Uterus (tissue), 4 donors: ENCODE results near the gene SLC25A21. TPM values are rescaled to one million over a fixed set of nuclear protein-coding genes. Genes with fewer than 3 reads are reported as not detected.

Source experiments
- DNase-seq, 2 donors: peaks; one replicate each; pipeline ENCODE4 v3.0.0-alpha.2; 2019 to 2020
- H3K27ac ChIP-seq, 2 donors: fragments of 200-600 bp; sonication (generic); 1 replicate in 1 of 2; 2 replicates in 1 of 2; pipeline ENCODE4 v1.5.1; 2016 to 2018
- H3K27me3 ChIP-seq, 2 donors: fragments of 200-600 bp; sonication (generic); one replicate each; pipeline ENCODE4 v1.5.1; 2018 to 2019; ENCODE audit warnings: control low read depth in 1 of 2
- H3K36me3 ChIP-seq, 2 donors: fragments of 200-600 bp; sonication (generic); one replicate each; pipeline ENCODE4 v1.5.1; 2019; ENCODE audit warnings: control low read depth in 1 of 2
- H3K4me1 ChIP-seq, 2 donors: fragments of 200-600 bp; sonication (generic); one replicate each; pipeline ENCODE4 v1.5.1; 2018 to 2019; ENCODE audit warnings: control low read depth in 1 of 2
- H3K4me3 ChIP-seq, 2 donors: fragments of 200-600 bp; sonication (generic); 1 replicate in 1 of 2; 2 replicates in 1 of 2; pipeline ENCODE4 v1.5.1; 2018 to 2019; ENCODE audit warnings: mild to moderate bottlenecking in 1 of 2
- H3K9me3 ChIP-seq, 2 donors: fragments of 200-600 bp; sonication (generic); one replicate each; pipeline ENCODE4 v1.5.1; 2019; ENCODE audit warnings: control low read depth in 1 of 2
- POLR2A ChIP-seq, 2 donors: fragments of 450-650 bp; IDR thresholded peaks; one replicate each; pipeline ENCODE4 v1.6.1; 2016; ENCODE audit warnings: antibody characterized with exemption in 2 of 2, mild to moderate bottlenecking in 1 of 2, moderate library complexity in 1 of 2
- intact Hi-C: fragments of 100-400 bp; cut with DNase I; formaldehyde crosslinking; loops from one replicate; pipeline ENCODE4 v1.15.1; 2023; ENCODE audit warnings: low total_unique reads
- total RNA-seq, 4 donors: library from RNA; depleted of rRNA in 3 of 4; stranded (reverse); fragments of >200 nt in 3 of 4; gene quantifications; one replicate each; pipeline versions ENCODE4 v1.1.0 to v1.2.4, GENCODE V29; 2014 to 2023
- TF ChIP-seq, protein P1 (sequence below), 4 experiments: fragments of 200-600 bp in 2 of 4; fragments of 450-650 bp in 2 of 4; sonication (generic) in 2 of 4; IDR thresholded peaks; one replicate each; pipeline ENCODE4 v1.5.1; 2016 to 2019; ENCODE audit warnings: antibody characterized with exemption in 4 of 4, mild to moderate bottlenecking in 2 of 4, moderate library complexity in 1 of 4
- donor health status: DM: yes; HTN: yes; CAD: no.

Gene SLC25A21
- total RNA-seq, 4 donors from 2014 or later = under 0.01 to 3.0 (median 2.0) TPM; not detected in 1

DNA sequence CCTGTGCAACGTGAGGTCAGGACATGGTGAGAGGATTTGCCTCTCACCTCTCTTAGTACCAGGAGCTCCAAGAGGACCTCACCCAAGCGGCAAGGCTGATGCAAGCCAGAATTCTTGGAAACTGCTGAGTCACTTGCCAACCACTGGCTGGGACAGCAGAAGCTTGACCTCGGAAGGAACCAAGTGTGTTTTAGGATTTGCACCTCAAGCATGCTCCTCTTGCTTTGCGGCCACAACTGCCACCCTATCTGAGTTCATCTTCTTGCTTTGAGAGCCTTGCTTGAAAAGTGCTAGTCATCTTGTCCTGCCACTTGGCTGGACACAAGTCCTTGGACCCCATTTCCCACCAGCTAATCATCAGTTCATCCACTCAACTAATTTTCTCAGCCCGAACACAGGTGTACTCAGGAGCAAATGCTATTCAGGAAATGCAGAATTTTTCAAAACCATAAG, 195.8 kb downstream of the SLC25A21 start:
- Histone ChIP-seq H3K9me3 (no peaks in the 10 kb centered on the region), H3K27me3 (no peaks in the 10 kb centered on the region), H3K36me3 (no peaks in the 10 kb centered on the region), H3K4me3 (no peak overlapping the region), H3K27ac (no peak overlapping the region), H3K4me1 (no peaks in the 10 kb centered on the region)
- no peak for TF ChIP-seq POLR2A (IDR thresholded peaks at IDR 0.05)
- TF ChIP-seq, protein P1, sequence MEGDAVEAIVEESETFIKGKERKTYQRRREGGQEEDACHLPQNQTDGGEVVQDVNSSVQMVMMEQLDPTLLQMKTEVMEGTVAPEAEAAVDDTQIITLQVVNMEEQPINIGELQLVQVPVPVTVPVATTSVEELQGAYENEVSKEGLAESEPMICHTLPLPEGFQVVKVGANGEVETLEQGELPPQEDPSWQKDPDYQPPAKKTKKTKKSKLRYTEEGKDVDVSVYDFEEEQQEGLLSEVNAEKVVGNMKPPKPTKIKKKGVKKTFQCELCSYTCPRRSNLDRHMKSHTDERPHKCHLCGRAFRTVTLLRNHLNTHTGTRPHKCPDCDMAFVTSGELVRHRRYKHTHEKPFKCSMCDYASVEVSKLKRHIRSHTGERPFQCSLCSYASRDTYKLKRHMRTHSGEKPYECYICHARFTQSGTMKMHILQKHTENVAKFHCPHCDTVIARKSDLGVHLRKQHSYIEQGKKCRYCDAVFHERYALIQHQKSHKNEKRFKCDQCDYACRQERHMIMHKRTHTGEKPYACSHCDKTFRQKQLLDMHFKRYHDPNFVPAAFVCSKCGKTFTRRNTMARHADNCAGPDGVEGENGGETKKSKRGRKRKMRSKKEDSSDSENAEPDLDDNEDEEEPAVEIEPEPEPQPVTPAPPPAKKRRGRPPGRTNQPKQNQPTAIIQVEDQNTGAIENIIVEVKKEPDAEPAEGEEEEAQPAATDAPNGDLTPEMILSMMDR (IDR thresholded peaks at IDR 0.05) = no peak
- no peak for DNase-seq
- intact Hi-C loops = no loop called here

DNA sequence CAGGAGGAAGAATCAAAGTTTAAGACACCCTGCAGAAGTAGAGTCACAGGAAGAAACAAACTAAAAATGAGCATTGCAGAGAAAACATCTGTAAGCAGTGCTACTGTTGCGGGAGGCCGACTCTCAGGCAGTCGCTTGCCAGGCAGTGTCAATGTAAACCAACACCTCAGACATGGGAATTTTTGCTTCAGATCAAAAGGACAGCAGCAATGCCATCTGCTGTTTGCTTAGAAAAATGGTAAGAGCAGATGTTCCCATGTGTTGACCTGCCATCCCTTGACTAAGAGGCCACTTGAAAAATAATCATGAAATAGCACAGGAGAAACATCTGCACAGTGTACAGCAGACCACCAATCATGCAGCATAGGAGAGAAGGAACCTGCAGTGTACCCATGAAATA, 196.6 kb downstream of the SLC25A21 start:
- DNase-seq = no peak
- intact Hi-C loops = no loop called here
- Histone ChIP-seq H3K27ac (no peak overlapping the region), H3K9me3 (no peaks in the 10 kb centered on the region), H3K4me1 (no peaks in the 10 kb centered on the region), H3K4me3 (no peak overlapping the region), H3K27me3 (no peaks in the 10 kb centered on the region), H3K36me3 (no peaks in the 10 kb centered on the region)
- no peak for TF ChIP-seq POLR2A (IDR thresholded peaks at IDR 0.05)
- TF ChIP-seq, protein P1 (IDR thresholded peaks at IDR 0.05) = no peak

DNA sequence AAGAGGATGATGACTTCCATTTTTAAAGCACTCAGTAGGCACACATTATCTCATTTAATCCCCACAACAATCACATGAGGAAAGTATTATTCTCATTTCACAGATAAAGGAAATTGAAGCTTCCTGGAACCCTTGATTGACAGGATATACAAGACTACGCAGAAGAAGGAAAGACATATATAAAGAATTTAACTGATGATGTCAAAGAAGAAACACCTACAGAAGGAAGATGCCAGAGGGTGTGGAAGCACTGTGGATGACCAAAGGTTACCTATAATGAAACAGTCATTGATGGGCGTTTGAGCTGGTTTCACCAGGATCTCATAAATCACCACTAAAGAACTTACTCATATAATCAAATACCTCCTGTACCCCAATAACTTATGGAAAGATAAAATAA, 197.4 kb downstream of the SLC25A21 start:
- no peaks in the 10 kb centered on the region for H3K4me1 ChIP-seq
- no peak overlapping the region for H3K27ac ChIP-seq
- intact Hi-C loops = no loop called here
- H3K4me3 ChIP-seq = no peak overlapping the region
- H3K36me3 ChIP-seq = no peaks in the 10 kb centered on the region
- H3K27me3 ChIP-seq = no peaks in the 10 kb centered on the region
- no peak for DNase-seq
- TF ChIP-seq POLR2A (IDR thresholded peaks at IDR 0.05) = no peak
- TF ChIP-seq, protein P1 (IDR thresholded peaks at IDR 0.05) = no peak
- H3K9me3 ChIP-seq = no peaks in the 10 kb centered on the region

DNA sequence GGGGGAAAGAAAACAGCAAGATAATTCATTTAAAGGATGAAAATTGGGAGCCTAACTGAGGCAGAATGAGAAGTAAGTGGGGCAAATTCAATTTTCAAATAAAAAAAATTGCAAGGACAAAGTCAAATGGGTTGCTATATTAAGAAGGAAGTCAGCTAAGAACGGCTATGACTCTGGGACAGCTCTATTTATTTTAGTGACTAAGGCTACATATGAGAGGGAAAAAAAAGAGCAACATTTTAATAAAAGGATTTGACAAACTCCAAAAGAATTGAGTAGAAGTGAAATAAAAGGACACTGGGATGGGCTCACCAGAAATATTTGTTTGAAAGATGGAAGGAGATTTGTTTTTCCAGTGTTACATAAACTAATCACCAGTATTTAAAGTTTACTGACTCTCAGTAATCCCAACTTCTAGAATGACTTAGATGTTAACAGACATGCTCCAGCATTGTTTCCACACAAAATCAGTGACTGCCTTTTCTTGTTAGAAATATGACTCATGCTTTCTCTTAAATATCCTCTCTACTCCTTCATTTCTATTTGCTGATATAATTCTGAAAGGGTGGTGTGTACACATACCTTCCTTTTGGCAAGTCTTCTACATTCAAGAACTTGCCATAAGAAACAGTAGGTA, 198.5 kb downstream of the SLC25A21 start:
- Histone ChIP-seq H3K9me3 (no peaks in the 10 kb centered on the region), H3K27me3 (no peaks in the 10 kb centered on the region), H3K36me3 (no peaks in the 10 kb centered on the region), H3K27ac (no peak overlapping the region), H3K4me1 (no peaks in the 10 kb centered on the region), H3K4me3 (no peak overlapping the region)
- TF ChIP-seq, protein P1 (IDR thresholded peaks at IDR 0.05) = no peak
- TF ChIP-seq POLR2A (IDR thresholded peaks at IDR 0.05) = no peak
- intact Hi-C loops = no loop called here
- DNase-seq = no peak

DNA sequence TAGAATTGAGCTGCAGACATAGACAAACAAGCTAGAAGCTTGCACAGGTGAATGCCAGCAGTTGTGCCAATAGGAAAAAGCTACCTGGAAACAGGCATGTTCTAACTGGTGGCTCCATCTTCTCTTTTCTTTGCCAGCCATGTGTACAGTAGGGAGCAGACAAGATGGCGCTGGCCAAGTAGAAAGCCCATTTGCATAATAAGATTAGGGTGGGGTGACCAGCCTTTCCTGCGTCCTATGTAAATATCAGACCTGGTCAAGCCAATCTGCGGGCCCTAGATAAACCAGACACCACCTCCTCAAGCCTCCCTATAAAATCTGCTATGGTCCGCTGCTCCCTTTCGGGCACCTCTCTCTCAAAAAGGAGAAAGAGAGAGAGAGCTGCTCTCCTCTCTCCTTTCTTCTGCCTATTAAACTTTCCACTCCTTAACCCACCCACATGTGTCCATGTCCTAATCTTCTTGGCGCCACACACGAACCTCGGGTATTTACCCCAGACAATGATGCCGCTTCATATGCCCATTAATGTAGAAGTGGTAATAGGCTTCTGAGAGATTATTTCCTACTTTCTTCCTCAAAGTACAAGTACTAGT, 201.0 kb downstream of the SLC25A21 start:
- H3K4me3 ChIP-seq = no peak overlapping the region
- H3K27me3 ChIP-seq = no peaks in the 10 kb centered on the region
- TF ChIP-seq POLR2A (IDR thresholded peaks at IDR 0.05) = no peak
- TF ChIP-seq, protein P1 (IDR thresholded peaks at IDR 0.05) = no peak
- H3K4me1 ChIP-seq = no peaks in the 10 kb centered on the region
- intact Hi-C loops = no loop called here
- no peak for DNase-seq
- no peaks in the 10 kb centered on the region for H3K36me3 ChIP-seq
- H3K9me3 ChIP-seq = no peaks in the 10 kb centered on the region
- H3K27ac ChIP-seq = no peak overlapping the region
